Right cardiac atrium (tissue), 5 donors: Measurements from ENCODE around the gene PAPLN. TPM values are rescaled to one million over a fixed set of nuclear protein-coding genes. Genes with fewer than 3 reads are reported as not detected.
"Not testable (repeated sequence)": the region's sequence is repeated elsewhere in the genome, so short reads cannot be mapped to it uniquely, and the experiment has no call there.

ENCODE experiments used
- ATAC-seq, 2 donors: fragments of 200-7000 bp; cut with Tn5 transposase; one replicate each; pipeline versions ENCODE4 v1.8.0 to v1.9.1; 2020; ENCODE audit warnings: moderate library complexity in 2 of 2, mild to moderate bottlenecking in 1 of 2
- DNase-seq, 3 donors: peaks; one replicate each; pipeline ENCODE4 v3.0.0-alpha.2; 2020
- H3K27ac ChIP-seq: one replicate; pipeline ENCODE4 v1.5.1; 2013; ENCODE audit warnings: mild to moderate bottlenecking, low read length, control low read depth, moderate library complexity
- H3K27me3 ChIP-seq: one replicate; pipeline ENCODE4 v1.6.1; 2013; ENCODE audit not compliant: control insufficient read depth, insufficient read depth
- H3K4me1 ChIP-seq: one replicate; pipeline ENCODE4 v1.6.1; 2013; ENCODE audit warnings: low read length; ENCODE audit not compliant: control insufficient read depth, insufficient read depth
- H3K4me3 ChIP-seq: one replicate; pipeline ENCODE4 v1.5.1; 2013; ENCODE audit warnings: low read length, control low read depth
- H3K9me3 ChIP-seq: one replicate; pipeline ENCODE4 v1.6.1; 2013; ENCODE audit warnings: low read length; ENCODE audit not compliant: control insufficient read depth
- WGBS: extraction: QIAGEN DNeasy Blood & Tissue Kit; methylation state at CpG from one replicate; pipeline ENCODE4 v1.1.7; 2013; 5-methylcytosine and 5-hydroxymethylcytosine counted together
- intact Hi-C, 4 donors: fragments of 100-400 bp; cut with DNase I; formaldehyde crosslinking; loops; one replicate each; pipeline versions ENCODE4 v1.11.0 to v1.14.0; 2022 to 2023
- long read RNA-seq, 4 donors: library from polyadenylated mRNA; unstranded; transcript quantifications; one replicate each; pipeline ENCODE4 v2.0.0, GENCODE V29; 2020 to 2021
- polyA plus RNA-seq: library from polyadenylated mRNA; stranded (reverse); fragments of 200-250 nt; gene quantifications from one replicate; pipeline ENCODE4 v1.2.3, GENCODE V29; 2013
- total RNA-seq, 4 donors: library from RNA; stranded (reverse); fragmentation: NEBNext Ultra II Directional; extraction: Animal tissue kit (Norgen Biotek cat#: 25700); gene quantifications; one replicate each; pipeline ENCODE4 v1.2.1, GENCODE V29; 2021
- donor health status: healthy with polysubstance abuse.
- donor health status: DM: no; HTN: yes; CAD: no.
- donor health status: DM: no; HTN: no; CAD: no.
- donor health status: DM: no; HTN: yes; CAD: no; lungs with severe emphysema.
- donor health status: DM: yes; HTN: yes; CAD: no.

The PAPLN gene, protein sequence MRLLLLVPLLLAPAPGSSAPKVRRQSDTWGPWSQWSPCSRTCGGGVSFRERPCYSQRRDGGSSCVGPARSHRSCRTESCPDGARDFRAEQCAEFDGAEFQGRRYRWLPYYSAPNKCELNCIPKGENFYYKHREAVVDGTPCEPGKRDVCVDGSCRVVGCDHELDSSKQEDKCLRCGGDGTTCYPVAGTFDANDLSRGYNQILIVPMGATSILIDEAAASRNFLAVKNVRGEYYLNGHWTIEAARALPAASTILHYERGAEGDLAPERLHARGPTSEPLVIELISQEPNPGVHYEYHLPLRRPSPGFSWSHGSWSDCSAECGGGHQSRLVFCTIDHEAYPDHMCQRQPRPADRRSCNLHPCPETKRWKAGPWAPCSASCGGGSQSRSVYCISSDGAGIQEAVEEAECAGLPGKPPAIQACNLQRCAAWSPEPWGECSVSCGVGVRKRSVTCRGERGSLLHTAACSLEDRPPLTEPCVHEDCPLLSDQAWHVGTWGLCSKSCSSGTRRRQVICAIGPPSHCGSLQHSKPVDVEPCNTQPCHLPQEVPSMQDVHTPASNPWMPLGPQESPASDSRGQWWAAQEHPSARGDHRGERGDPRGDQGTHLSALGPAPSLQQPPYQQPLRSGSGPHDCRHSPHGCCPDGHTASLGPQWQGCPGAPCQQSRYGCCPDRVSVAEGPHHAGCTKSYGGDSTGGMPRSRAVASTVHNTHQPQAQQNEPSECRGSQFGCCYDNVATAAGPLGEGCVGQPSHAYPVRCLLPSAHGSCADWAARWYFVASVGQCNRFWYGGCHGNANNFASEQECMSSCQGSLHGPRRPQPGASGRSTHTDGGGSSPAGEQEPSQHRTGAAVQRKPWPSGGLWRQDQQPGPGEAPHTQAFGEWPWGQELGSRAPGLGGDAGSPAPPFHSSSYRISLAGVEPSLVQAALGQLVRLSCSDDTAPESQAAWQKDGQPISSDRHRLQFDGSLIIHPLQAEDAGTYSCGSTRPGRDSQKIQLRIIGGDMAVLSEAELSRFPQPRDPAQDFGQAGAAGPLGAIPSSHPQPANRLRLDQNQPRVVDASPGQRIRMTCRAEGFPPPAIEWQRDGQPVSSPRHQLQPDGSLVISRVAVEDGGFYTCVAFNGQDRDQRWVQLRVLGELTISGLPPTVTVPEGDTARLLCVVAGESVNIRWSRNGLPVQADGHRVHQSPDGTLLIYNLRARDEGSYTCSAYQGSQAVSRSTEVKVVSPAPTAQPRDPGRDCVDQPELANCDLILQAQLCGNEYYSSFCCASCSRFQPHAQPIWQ
- total RNA-seq (10 to 100 TPM in 1 of 4 donors, 1 to 10 TPM in 3; 2.9 to 13.5 (median 7.3) TPM), polyA plus RNA-seq (6.0 TPM)
- long read RNA-seq, donor 1, full-length matches to known transcripts, result 3 of 14 reads
- long read RNA-seq, donor 1, partial matches to known transcripts, result 9 of 14 reads
- long read RNA-seq, donor 1, other reads (novel, unspliced or antisense), result 2 of 14 reads
- long read RNA-seq, donor 2, full-length matches to known transcripts, result 3 of 14 reads
- long read RNA-seq, donor 2, partial matches to known transcripts, result 4 of 14 reads
- long read RNA-seq, donor 2, other reads (novel, unspliced or antisense), result 7 of 14 reads
- long read RNA-seq, donor 3, full-length matches to known transcripts, result 2 of 17 reads
- long read RNA-seq, donor 3, partial matches to known transcripts, result 10 of 17 reads
- long read RNA-seq, donor 3, other reads (novel, unspliced or antisense), result 5 of 17 reads
- long read RNA-seq, donor 4, full-length matches to known transcripts, result 1 of 11 reads
- long read RNA-seq, donor 4, partial matches to known transcripts, result 5 of 11 reads
- long read RNA-seq, donor 4, other reads (novel, unspliced or antisense), result 5 of 11 reads

DNA sequence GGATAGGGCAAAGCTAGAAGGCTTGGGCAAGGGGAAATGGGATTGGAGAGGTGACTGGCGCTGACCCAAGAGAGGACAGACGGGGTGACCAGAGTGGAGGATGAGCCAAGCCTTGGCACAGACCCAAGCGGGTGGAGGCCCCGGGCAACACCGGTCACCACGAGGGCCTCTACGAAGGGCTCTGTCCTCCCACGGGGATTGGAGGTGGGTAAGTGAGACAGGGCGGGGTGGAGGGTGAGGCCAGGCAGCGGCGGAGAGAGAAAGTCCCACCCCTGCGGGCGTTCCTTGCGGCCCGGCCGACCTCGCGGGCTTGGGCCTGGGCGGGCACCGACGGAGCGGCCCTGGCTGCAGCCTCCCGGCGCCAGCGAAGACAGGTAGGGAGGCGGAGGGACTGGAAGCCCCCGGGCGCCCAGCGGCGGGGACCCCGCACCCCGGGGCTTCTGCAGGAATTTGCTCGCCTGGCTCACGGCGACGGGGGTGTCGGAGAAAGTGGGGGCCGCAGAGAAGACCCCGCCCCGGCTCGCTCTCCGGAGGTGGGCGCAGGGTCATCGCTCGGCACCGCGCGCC, at the start of gene PAPLN:
TSS of gene PAPLN (plus strand) at position 288 of the 567 bp plus-strand sequence. CDS start 2,273 bp downstream, outside the sequence.
- DNase-seq (peak in 2 of 3 donors; percentile 75 to 81), ATAC-seq (peak; percentile 41 to 56)
- no peak within 1 kb of the TSS for H3K27ac ChIP-seq
- H3K27me3 ChIP-seq, result no peaks in the 10 kb centered on the region
- peaks cover 7% of the 10 kb centered on the region for H3K4me1 ChIP-seq
- WGBS, result 5% methylated on average over 48 of the region's 48 CpGs
- intact Hi-C loops, result no loop called here
- H3K9me3 ChIP-seq, result no peaks in the 10 kb centered on the region
- H3K4me3 ChIP-seq, result peak within 1 kb of the TSS; percentile 63

DNA sequence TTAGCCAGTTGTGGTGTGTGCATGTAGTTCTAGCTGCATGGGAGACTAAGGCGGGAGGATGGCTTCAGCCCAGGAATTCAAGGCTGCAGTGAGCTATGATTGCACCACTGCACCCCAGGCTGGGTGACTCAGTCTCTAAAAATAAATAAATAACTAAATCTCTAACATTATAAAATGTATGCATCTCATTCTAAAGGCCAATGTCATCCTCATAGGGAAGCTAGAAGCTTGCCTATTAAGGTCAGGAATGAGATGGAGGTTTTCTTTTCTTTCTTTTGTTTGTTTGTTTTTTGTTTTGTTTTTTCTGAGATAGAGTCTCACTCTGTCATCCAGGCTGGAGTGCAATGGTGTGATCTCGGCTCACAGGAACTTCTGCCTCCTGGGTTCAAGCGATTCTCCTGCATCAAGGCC, 48.8 kb upstream of the PAPLN start:
- WGBS, result 95% methylated on average over 3 of the region's 3 CpGs
- Histone ChIP-seq H3K9me3 (no peaks in the 10 kb centered on the region), H3K27me3 (no peaks in the 10 kb centered on the region), H3K4me3 (no peak overlapping the region), H3K27ac (no peak overlapping the region), H3K4me1 (no peaks in the 10 kb centered on the region)
- ATAC-seq, result no peak
- DNase-seq, result no peak
- intact Hi-C loops, result no loop called here

DNA sequence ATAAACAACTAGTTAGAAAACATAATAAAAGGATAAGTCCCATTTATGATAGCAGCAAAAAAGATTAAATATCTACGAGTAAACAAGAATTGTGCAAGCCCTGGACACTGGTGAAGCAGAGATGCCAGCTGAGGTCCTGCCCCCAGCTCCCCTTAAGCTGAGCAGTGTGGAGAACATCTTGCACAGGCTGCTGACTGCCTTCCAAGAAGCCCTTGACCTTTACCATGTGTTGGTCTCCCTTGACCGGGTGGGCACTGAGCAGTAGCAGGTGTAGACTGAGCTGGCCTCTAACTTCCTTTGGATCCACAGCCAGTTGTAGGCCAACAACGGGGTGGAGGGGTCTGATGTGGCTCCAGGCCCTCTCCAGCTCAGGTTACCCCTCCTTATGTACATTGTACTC, 47.7 kb upstream of the PAPLN start:
- Histone ChIP-seq H3K9me3 (no peaks in the 10 kb centered on the region), H3K4me1 (no peaks in the 10 kb centered on the region), H3K4me3 (no peak overlapping the region), H3K27ac (no peak overlapping the region), H3K27me3 (no peaks in the 10 kb centered on the region)
- intact Hi-C loops, result no loop called here
- 70% methylated on average over 3 of the region's 3 CpGs for WGBS
- DNase-seq, result no peak
- ATAC-seq, result no peak

DNA sequence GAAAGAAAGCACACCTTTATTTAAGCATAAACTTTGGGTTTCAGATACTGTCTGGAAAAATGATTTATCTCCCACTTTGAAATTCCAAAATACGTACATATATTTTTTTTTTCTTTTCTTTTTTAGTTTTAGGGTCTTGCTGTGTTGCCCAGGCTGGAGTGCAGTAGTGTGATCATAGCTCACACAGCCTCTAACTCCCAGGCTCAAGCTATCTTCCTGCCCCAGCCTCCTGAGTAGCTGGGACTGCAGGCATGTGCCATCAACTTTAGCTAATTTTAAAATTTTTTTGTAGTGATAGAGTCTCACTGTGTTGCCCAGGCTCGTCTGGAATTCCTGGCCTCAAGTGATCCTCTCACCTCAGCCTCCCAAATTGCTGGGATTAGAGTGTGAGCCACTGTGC, 45.9 kb upstream of the PAPLN start:
- H3K27me3 ChIP-seq, result no peaks in the 10 kb centered on the region
- intact Hi-C loops, result no loop called here
- WGBS, result 91% methylated on average over 2 of the region's 2 CpGs
- H3K27ac ChIP-seq, result no peak overlapping the region
- H3K9me3 ChIP-seq, result no peaks in the 10 kb centered on the region
- no peaks in the 10 kb centered on the region for H3K4me1 ChIP-seq
- DNase-seq, result no peak
- ATAC-seq, result no peak
- no peak overlapping the region for H3K4me3 ChIP-seq

DNA sequence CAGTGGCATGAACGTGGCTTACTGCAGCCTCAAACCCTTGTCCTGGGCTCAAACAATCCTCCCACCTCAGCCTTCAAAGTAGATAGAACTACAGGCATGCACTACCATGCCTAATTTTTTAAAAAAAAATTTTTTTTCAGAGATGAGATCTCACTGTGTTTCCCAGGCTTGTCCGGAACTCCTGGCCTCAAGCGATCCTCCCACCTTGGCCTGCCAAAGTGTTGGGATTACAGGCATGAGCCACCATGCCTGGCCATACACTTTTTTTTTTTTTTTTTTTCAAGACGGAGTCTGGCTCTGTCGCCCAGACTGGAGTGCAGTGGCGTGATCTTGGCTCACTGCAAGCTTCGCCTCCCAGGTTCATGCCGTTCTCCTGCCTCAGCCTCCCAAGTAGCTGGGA, 43.0 kb upstream of the PAPLN start:
- H3K4me3 ChIP-seq, intact Hi-C loops, H3K4me1 ChIP-seq, ATAC-seq, H3K9me3 ChIP-seq, DNase-seq, H3K27me3 ChIP-seq, H3K27ac ChIP-seq: not testable (repeated sequence)
- 96% methylated on average over 8 of the region's 8 CpGs for WGBS

DNA sequence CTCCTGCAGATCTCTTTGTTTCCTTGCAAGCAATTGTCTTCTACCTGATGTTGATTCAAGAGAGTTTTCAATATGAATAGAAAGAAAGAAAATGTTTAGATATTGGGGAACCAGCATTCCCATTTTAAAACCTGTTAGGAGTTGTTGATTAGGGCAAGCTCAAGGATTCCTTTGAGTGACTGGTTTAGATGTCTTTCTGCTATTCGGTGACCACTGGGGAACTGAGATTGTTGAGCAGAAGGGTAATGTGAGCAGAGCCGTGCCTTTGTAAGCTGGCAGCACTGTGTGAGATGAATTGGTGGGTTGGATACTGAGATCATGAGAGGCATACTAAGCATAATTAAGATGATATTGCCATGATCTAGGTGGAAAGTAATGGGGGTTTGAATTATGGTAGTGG, 39.1 kb upstream of the PAPLN start:
- 84% methylated on average over 2 of the region's 2 CpGs for WGBS
- intact Hi-C loops, result no loop called here
- no peak for DNase-seq
- Histone ChIP-seq H3K27ac (no peak overlapping the region), H3K4me1 (no peaks in the 10 kb centered on the region), H3K27me3 (no peaks in the 10 kb centered on the region), H3K4me3 (no peak overlapping the region), H3K9me3 (no peaks in the 10 kb centered on the region)
- ATAC-seq, result no peak

DNA sequence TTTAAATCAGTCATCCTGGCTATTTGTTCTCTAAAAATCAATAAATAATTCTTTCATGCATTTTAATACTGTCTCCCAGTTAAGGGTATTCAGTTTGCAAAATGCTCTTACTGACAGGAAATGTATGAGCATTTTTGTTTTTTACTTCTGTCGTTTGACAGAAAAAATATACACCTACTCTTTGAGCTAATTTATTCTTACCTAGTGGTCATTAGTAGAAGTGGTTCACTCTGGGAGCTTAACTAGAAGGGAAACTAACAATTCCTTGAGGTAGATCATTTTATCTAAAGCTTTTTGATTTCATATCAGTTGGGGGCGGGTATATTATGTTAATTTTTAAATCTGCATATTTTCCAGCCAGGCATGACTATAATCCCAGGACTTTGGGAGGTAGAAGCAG, 33.8 kb upstream of the PAPLN start:
- 84% methylated on average over 2 of the region's 2 CpGs for WGBS
- no peak overlapping the region for H3K27ac ChIP-seq
- no peaks in the 10 kb centered on the region for H3K27me3 ChIP-seq
- intact Hi-C loops, result no loop called here
- H3K4me1 ChIP-seq, result no peaks in the 10 kb centered on the region
- ATAC-seq (no peak), DNase-seq (no peak)
- H3K4me3 ChIP-seq, result no peak overlapping the region
- no peaks in the 10 kb centered on the region for H3K9me3 ChIP-seq

DNA sequence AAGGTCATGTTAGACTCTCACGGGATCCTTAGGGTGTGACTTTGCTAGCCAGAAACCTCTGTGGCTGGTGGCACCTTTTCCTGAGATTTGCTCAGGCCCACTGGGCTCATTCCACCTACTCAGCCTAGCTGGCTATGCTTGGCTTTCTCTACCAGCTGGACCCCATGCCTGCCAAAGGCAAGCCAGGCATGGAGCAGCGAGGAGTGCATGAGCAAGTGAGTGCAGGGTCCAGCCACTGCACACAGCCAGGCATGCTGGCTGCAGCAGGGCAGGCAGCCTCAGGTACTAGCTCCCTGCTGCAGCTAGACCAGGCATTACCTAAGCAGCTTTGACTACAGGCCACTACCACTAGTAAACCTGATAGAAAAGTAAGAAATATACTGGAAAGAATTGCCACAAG, 29.7 kb upstream of the PAPLN start:
- Histone ChIP-seq H3K27ac (no peak overlapping the region), H3K9me3 (no peaks in the 10 kb centered on the region), H3K4me1 (peaks cover 2% of the 10 kb centered on the region), H3K4me3 (no peak overlapping the region), H3K27me3 (no peaks in the 10 kb centered on the region)
- DNase-seq (no peak), ATAC-seq (no peak)
- 90% methylated on average over 2 of the region's 2 CpGs for WGBS
- intact Hi-C loops, result no loop called here

DNA sequence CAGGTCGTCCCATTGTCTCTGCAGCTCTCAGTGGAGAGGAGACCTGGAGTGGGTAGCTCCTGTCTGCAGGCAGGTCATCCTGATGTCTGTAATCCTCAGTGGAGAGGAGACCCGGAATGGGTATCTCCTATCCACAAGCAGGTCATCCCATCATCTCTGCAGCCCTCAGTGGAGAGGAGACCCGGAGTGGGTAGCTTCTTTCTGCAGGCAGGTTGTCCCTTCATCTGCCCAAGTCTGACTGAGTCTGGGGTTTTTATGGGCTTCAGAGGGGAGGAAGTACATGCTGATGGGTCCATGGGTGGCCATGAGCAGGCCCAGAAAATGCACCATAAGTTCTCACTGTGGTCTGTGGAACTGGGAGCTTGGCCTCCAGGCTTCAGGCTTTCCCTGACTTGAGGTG, 28.9 kb upstream of the PAPLN start:
- intact Hi-C loops, result no loop called here
- ATAC-seq, result no peak
- Histone ChIP-seq H3K4me1 (peaks cover 2% of the 10 kb centered on the region), H3K4me3 (no peak overlapping the region), H3K27me3 (no peaks in the 10 kb centered on the region), H3K9me3 (no peaks in the 10 kb centered on the region), H3K27ac (no peak overlapping the region)
- DNase-seq, result no peak
- WGBS, result 95% methylated on average over 3 of the region's 3 CpGs

DNA sequence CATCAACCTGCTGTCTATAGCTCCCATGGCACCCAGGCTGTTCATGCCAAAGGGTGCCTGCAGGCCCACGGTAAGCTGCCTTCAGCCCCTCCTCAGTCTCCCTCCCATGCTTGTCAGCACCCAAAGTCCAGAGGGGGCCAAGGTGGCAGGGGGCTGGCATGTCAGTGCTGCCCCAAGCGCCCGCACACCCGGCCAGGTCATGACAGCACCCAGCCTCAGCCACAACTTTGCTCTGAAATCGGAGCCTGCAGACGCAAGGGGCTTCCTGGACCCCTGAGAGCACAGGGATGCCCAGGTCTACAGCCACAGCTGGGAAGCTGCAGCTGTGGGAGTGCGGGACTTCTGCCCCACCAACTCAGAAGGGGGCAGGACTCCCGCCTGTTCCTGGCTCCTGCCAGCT, 28.5 kb upstream of the PAPLN start:
- 97% methylated on average over 8 of the region's 8 CpGs for WGBS
- peaks cover 2% of the 10 kb centered on the region for H3K4me1 ChIP-seq
- ATAC-seq (no peak), DNase-seq (no peak)
- H3K4me3 ChIP-seq, result no peak overlapping the region
- intact Hi-C loops, result no loop called here
- no peaks in the 10 kb centered on the region for H3K9me3 ChIP-seq
- H3K27me3 ChIP-seq, result no peaks in the 10 kb centered on the region
- no peak overlapping the region for H3K27ac ChIP-seq
